MM.1S (cell line): ENCODE measurements around the gene RAI1.

Experiments
- CTCF ChIP-seq: fragments of 300-600 bp; sonication (generic); IDR thresholded peaks from 2 replicates; pipeline ENCODE4 v1.5.1; 2016; ENCODE audit warnings: antibody characterized with exemption, low read length, mixed read lengths
- EZH2 ChIP-seq: fragments of 300-600 bp; sonication (generic); optimal IDR thresholded peaks from 2 replicates; pipeline ENCODE3; 2017; ENCODE audit warnings: low read depth, mild to moderate bottlenecking, antibody characterized with exemption, low read length, mixed read lengths

GRCh38 chr17:17846645-17847044 lies 165.4 kb downstream of the RAI1 start:
- TF ChIP-seq CTCF (no peak), EZH2 (no peak)
